ENCODE measurements around the gene MYH8. TPM values are rescaled to one million over a fixed set of nuclear protein-coding genes. Genes with fewer than 3 reads are reported as not detected.

The MYH8 gene
- total and polyA plus RNA-seq, 2 experiments from 2014 or later = not detected

- Histone ChIP-seq H2AFZ (no peak overlapping the region), H3K36me3 (ENCODE audit: insufficient read depth) (no peaks in the 10 kb centered on the region), H3K27ac (ENCODE audit: low read depth) (no peak overlapping the region), H3K4me2 (no peak overlapping the region), H3K27me3 (ENCODE audit: insufficient read depth) (no peaks in the 10 kb centered on the region), H3F3A (replicated peaks; ENCODE audit: low read depth) (no peaks in the 10 kb centered on the region), H3K4me1 (ENCODE audit: insufficient read depth) (no peaks in the 10 kb centered on the region), H4K20me1 (replicated peaks; ENCODE audit: insufficient read depth) (no peaks in the 10 kb centered on the region), H3K9me2 (ENCODE audit: insufficient read depth) (peaks cover 5% of the 10 kb centered on the region; the same call in 1 of the 2 replicates), H3K79me2 (replicated peaks; ENCODE audit: insufficient read depth) (no peaks in the 10 kb centered on the region), H3K4me3 (no peak overlapping the region)
- no peak for ATAC-seq
- Mint-ChIP-seq H3K9me3 (no peaks in the 10 kb centered on the region), H3K27ac (no peak overlapping the region), H3K36me3 (ENCODE audit: low read depth) (no peaks in the 10 kb centered on the region; the same call in 2 of the 3 replicates), H3K4me1 (no peaks in the 10 kb centered on the region), H3K4me3 (no peak overlapping the region), H3K27me3 (ENCODE audit: insufficient read depth, low read depth, poor library complexity) (peaks cover 6% of the 10 kb centered on the region)
- no peak for DNase-seq (ENCODE audit: low spot score)
- TF ChIP-seq CREB1 (CRISPR knock-in tag; IDR thresholded peaks at IDR 0.05; ENCODE audit: low read depth) (no peak), ZNF462 (CRISPR knock-in tag; IDR thresholded peaks at IDR 0.05) (no peak), CTCF (conservative IDR thresholded peaks at IDR 0.05; ENCODE audit: low read depth in 2 of 2) (no peak), JUNB (IDR thresholded peaks at IDR 0.05; ENCODE audit: unreplicated experiment) (no peak), ETS1 (IDR thresholded peaks at IDR 0.05) (no peak), ZNF331 (CRISPR knock-in tag; IDR thresholded peaks at IDR 0.05; ENCODE audit: low read depth) (no peak)
Observed at GRCh38 chr17:10352893-10353292, 68.9 kb downstream of the MYH8 start.
